ENCODE data around the gene SPATA33. TPM values are rescaled to one million over a fixed set of nuclear protein-coding genes. Genes with fewer than 3 reads are reported as not detected.

SPATA33 gene
- total RNA-seq, 1 donor from 2014 or later = 12.3 TPM

- no peak overlapping the region for H2AFZ ChIP-seq (ENCODE audit: low read depth, low read length)
- FAIRE-seq (no peak), DNase-seq (ENCODE audit: low read depth) (no peak)
- no peaks in the 10 kb centered on the region for H3K9me3 ChIP-seq (ENCODE audit: insufficient read depth, low read depth, low read length)
- no peak overlapping the region for H3K27ac Mint-ChIP-seq (ENCODE audit: unreplicated experiment)
- TF ChIP-seq EZH2 (IDR thresholded peaks at IDR 0.05; ENCODE audit: insufficient read depth, low read length) (no peak), CTCF (IDR thresholded peaks at IDR 0.05; ENCODE audit: insufficient read depth, low read depth, low read length) (no peak)
- H3K9me3 Mint-ChIP-seq (ENCODE audit: unreplicated experiment) = no peaks in the 10 kb centered on the region
- peaks cover 17% of the 10 kb centered on the region for H3K27me3 Mint-ChIP-seq (ENCODE audit: low read depth, unreplicated experiment)
- H3K27ac ChIP-seq (ENCODE audit: low read depth, low read length) = no peak overlapping the region
- no peaks in the 10 kb centered on the region for H4K20me1 ChIP-seq (ENCODE audit: insufficient read depth, low read length)
- no peak overlapping the region for H3K9ac ChIP-seq (ENCODE audit: low read length)
- no peak overlapping the region for H3K4me3 ChIP-seq (ENCODE audit: insufficient read depth, low read depth, low read length)
- no peaks in the 10 kb centered on the region for H3K79me2 ChIP-seq (ENCODE audit: insufficient read depth, low read length)
- no peaks in the 10 kb centered on the region for H3K36me3 ChIP-seq (ENCODE audit: insufficient read depth, low read length)
- H3K36me3 Mint-ChIP-seq (ENCODE audit: low read depth, unreplicated experiment) = no peaks in the 10 kb centered on the region
- peaks cover 15% of the 10 kb centered on the region for H3K27me3 ChIP-seq (ENCODE audit: insufficient read depth, low read length)
- peaks cover under 1% of the 10 kb centered on the region for H3K4me1 ChIP-seq (ENCODE audit: insufficient read depth, low read length)
- no peak overlapping the region for H3K4me3 Mint-ChIP-seq (ENCODE audit: unreplicated experiment)
- H3K4me1 Mint-ChIP-seq (ENCODE audit: low read depth, unreplicated experiment) = peaks cover 1% of the 10 kb centered on the region
- H3K4me2 ChIP-seq (ENCODE audit: low read length) = no peak overlapping the region
Observed at GRCh38 chr16:89618109-89618998, 39.3 kb upstream of the SPATA33 start.

GRCh38 chr16:89619840-89620239 lies 37.8 kb upstream of the SPATA33 start:
- peaks cover 17% of the 10 kb centered on the region for H3K27me3 Mint-ChIP-seq (ENCODE audit: low read depth, unreplicated experiment)

More at GRCh38 chr16:89619840-89620239, 37.8 kb upstream of the SPATA33 start:
- H3K4me1 Mint-ChIP-seq (ENCODE audit: low read depth, unreplicated experiment) = peaks cover 7% of the 10 kb centered on the region
- H3K9me3 Mint-ChIP-seq (ENCODE audit: unreplicated experiment) = no peaks in the 10 kb centered on the region
- Histone ChIP-seq H2AFZ (ENCODE audit: low read depth, low read length) (no peak overlapping the region), H3K4me1 (ENCODE audit: insufficient read depth, low read length) (peaks cover 6% of the 10 kb centered on the region), H3K9ac (ENCODE audit: low read length) (no peak overlapping the region), H3K36me3 (ENCODE audit: insufficient read depth, low read length) (no peaks in the 10 kb centered on the region), H3K27me3 (ENCODE audit: insufficient read depth, low read length) (peaks cover 23% of the 10 kb centered on the region), H3K4me3 (ENCODE audit: insufficient read depth, low read depth, low read length) (no peak overlapping the region), H4K20me1 (ENCODE audit: insufficient read depth, low read length) (no peaks in the 10 kb centered on the region), H3K79me2 (ENCODE audit: insufficient read depth, low read length) (no peaks in the 10 kb centered on the region), H3K27ac (ENCODE audit: low read depth, low read length) (no peak overlapping the region), H3K9me3 (ENCODE audit: insufficient read depth, low read depth, low read length) (no peaks in the 10 kb centered on the region), H3K4me2 (ENCODE audit: low read length) (no peak overlapping the region)
- no peak for TF ChIP-seq EZH2 (IDR thresholded peaks at IDR 0.05; ENCODE audit: insufficient read depth, low read length)
- TF ChIP-seq CTCF (IDR thresholded peaks at IDR 0.05; ENCODE audit: insufficient read depth, low read depth, low read length) = no peak
- H3K27ac Mint-ChIP-seq (ENCODE audit: unreplicated experiment) = no peak overlapping the region
- no peaks in the 10 kb centered on the region for H3K36me3 Mint-ChIP-seq (ENCODE audit: low read depth, unreplicated experiment)
- no peak for FAIRE-seq
- H3K4me3 Mint-ChIP-seq (ENCODE audit: unreplicated experiment) = no peak overlapping the region
- no peak for DNase-seq (ENCODE audit: low read depth)

Data from astrocyte (in vitro differentiated cells and primary cell).